CD4-positive, alpha-beta T cell treated with Interleukin-17A for 4 hours (primary cell): ENCODE measurements around the gene SDE2.
"Not testable (repeated sequence)": the region's sequence is repeated elsewhere in the genome, so short reads cannot be mapped to it uniquely, and the experiment has no call there.

Source experiments
- DNase-seq: peaks from one replicate; pipeline ENCODE4 v3.0.0-alpha.2; 2020; ENCODE audit warnings: mixed read lengths

SDE2 gene

GRCh38 chr1:225999227-225999911 lies at the start of gene SDE2:
TSS of gene SDE2 (minus strand) at chr1:225999343. CDS start at chr1:225999312, 31 bp downstream.
- DNase-seq, result peak; percentile 100

GRCh38 chr1:226048886-226049285 lies 49.7 kb upstream of the SDE2 start:
- no peak for DNase-seq

- DNase-seq, result no peak
Observed at GRCh38 chr1:226047495-226047894, 48.4 kb upstream of the SDE2 start.

GRCh38 chr1:226046240-226046639 lies 47.1 kb upstream of the SDE2 start:
- DNase-seq, result no peak

GRCh38 chr1:226044514-226045101 lies 45.5 kb upstream of the SDE2 start:
- no peak for DNase-seq

GRCh38 chr1:226041419-226041818 lies 42.3 kb upstream of the SDE2 start:
- no peak for DNase-seq

GRCh38 chr1:226038661-226039060 lies 39.5 kb upstream of the SDE2 start:
- no peak for DNase-seq

- no peak for DNase-seq
Observed at GRCh38 chr1:226035915-226036314, 36.8 kb upstream of the SDE2 start.

- DNase-seq, result no peak
Observed at GRCh38 chr1:226034482-226034881, 35.3 kb upstream of the SDE2 start.

GRCh38 chr1:226033991-226034390 lies 34.8 kb upstream of the SDE2 start:
- DNase-seq, result no peak

- no peak for DNase-seq
Observed at GRCh38 chr1:226033582-226033981, 34.4 kb upstream of the SDE2 start.

GRCh38 chr1:226029568-226030225 lies 30.6 kb upstream of the SDE2 start:
- no peak for DNase-seq

GRCh38 chr1:226029093-226029496 lies 30.0 kb upstream of the SDE2 start:
- no peak for DNase-seq

GRCh38 chr1:226027538-226028217 lies 28.5 kb upstream of the SDE2 start:
- no peak for DNase-seq

- DNase-seq, result no peak
Observed at GRCh38 chr1:226026833-226027232, 27.7 kb upstream of the SDE2 start.

GRCh38 chr1:226023735-226024134 lies 24.6 kb upstream of the SDE2 start:
- no peak for DNase-seq

GRCh38 chr1:226021801-226022200 lies 22.7 kb upstream of the SDE2 start:
- no peak for DNase-seq

- no peak for DNase-seq
Observed at GRCh38 chr1:226021401-226021800, 22.3 kb upstream of the SDE2 start.

- no peak for DNase-seq
Observed at GRCh38 chr1:226019572-226019971, 20.4 kb upstream of the SDE2 start.

- no peak for DNase-seq
Observed at GRCh38 chr1:226017070-226017469, 17.9 kb upstream of the SDE2 start.

- DNase-seq, result no peak
Observed at GRCh38 chr1:226009650-226010044, 10.5 kb upstream of the SDE2 start.

GRCh38 chr1:226007126-226007892 lies 8.2 kb upstream of the SDE2 start:
- not testable (repeated sequence) for DNase-seq

GRCh38 chr1:226006686-226007085 lies 7.5 kb upstream of the SDE2 start:
- DNase-seq, result no peak
